HG03135 (cell line): ENCODE data around the gene SLC22A1.

Experiments
- ATAC-seq: cut with Tn5 transposase; IDR thresholded peaks from one replicate; pipeline ENCODE4 v1.9.1; 2021; ENCODE audit warnings: mild to moderate bottlenecking, moderate library complexity; ENCODE audit not compliant: unreplicated experiment

SLC22A1 gene

GRCh38 chr6:160167604-160168399 is 46.2 kb downstream of the SLC22A1 start:
- no peak for ATAC-seq

- ATAC-seq: no peak
Observed at GRCh38 chr6:160170018-160170680, 48.5 kb downstream of the SLC22A1 start.

DNA sequence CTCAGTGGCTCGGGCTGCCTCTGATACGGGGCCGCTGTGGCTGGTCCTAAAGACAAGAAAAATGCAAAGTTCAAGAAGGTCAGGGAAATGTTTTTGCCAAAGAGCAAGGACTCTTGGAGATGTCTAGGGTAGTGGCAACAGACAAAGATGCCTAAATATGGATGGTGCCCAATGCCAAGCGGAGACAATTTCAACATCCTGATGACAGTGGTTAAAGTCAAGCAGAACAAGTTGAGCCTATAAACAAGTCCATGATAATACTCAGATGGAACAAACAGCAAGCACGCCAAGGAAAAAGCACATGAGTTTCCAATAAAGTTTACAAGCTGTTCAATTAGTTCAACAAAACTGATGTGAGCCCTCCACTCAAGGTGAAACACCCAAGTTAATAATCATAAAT is 51.1 kb downstream of the SLC22A1 start:
- no peak for ATAC-seq

GRCh38 chr6:160173806-160174527 is 52.4 kb downstream of the SLC22A1 start:
- ATAC-seq: no peak

DNA sequence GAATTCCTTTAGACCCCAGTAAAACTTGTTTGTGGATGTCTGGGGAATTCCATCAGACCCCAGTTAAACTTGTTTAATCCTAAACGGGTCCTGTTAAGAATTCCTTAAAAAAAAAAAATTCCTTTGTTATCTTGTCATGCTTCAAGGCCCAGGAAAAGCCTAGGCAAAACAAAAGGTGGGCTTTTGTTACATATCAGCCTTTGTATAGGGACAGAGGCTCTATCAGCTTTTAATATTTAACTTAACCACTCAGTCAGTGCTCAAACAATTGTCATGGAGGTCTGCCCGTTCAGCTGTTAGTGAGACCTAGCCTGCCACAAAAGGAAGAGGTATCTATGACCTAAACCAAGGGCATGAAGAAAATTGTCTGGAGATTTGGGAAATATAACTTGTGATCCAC is 53.1 kb downstream of the SLC22A1 start:
- ATAC-seq: no peak

GRCh38 chr6:160177220-160177619 is 55.6 kb downstream of the SLC22A1 start:
- ATAC-seq: no peak

GRCh38 chr6:160178271-160178670 is 56.7 kb downstream of the SLC22A1 start:
- ATAC-seq: no peak

GRCh38 chr6:160180706-160181105 is 59.1 kb downstream of the SLC22A1 start:
- no peak for ATAC-seq

DNA sequence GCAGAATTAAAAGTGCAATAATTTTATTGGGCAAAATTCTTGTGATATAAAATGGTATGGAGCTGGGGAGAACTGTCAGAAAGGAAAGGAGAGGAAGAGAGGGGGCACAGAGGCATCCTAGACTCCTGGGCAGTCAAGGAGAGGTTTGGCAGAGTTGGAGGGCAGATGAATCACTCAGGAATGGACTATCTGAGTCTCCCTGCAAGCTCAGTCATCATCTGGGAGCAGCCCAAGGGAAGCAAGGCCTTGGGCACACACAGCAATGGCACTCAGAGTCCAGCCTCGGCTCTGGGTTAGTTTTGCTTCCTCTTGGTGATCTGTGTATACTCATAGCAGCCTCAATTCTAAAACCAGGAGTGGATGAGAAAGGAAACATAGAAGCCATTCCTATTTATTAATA is 67.2 kb downstream of the SLC22A1 start:
- no peak for ATAC-seq

DNA sequence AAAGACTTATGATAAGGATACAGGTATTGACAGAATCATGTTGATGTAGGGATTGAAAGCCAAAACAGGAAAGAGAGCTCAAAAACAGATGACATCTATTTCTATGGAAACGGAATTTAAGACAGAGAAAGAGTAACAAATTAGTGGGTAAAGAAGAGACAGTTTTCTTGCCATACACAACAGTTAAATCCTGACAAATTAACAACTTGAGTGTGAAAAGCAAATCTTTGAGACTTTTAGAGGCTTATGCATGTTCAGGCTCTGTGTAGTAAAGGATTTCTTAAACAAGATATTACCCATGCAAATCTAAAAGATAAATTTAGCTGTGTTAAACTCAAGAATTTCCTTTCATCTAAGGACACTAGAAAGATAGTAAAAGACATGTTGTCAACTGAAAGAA is 68.5 kb downstream of the SLC22A1 start:
- ATAC-seq: no peak

DNA sequence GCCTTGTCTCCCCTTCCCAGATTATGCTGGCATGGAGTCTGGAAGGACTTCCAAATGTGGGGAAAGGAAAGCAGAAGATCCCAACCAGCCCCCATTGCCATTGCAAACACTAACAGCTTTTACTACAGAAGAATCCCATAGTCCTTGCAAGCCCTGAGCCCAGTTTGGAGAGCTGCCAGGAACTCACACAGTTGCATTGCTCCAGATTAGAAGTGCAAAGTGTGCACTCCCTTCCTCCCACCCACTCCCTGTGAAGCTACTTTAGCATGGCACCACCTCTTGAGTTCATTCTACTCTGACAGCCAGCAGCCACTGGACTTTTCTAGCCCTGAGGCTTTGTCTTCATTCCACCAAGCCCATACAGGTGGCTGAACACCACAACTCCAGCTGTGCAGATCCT is 69.4 kb downstream of the SLC22A1 start:
- no peak for ATAC-seq

- no peak for ATAC-seq
Observed at GRCh38 chr6:160192840-160193239, 71.2 kb downstream of the SLC22A1 start.

DNA sequence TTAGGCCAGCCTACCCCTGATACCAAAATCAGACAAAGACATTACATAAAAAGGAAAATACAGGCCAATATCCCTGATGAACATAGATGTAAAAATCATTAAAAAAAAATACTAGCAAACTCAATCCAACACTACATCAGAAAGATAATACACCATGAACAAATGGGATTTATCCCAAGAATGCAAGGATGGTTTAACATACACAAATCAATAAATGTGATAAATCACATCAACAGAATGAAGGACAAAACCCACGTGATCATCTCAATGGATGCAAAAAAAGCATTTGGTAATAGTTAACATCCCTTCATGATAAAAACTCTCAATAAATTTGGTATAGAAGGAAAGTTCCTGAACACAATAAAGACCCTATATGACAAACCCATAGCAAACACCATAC is 73.2 kb downstream of the SLC22A1 start:
- no peak for ATAC-seq

GRCh38 chr6:160197662-160198061 is 76.0 kb downstream of the SLC22A1 start:
- no peak for ATAC-seq

DNA sequence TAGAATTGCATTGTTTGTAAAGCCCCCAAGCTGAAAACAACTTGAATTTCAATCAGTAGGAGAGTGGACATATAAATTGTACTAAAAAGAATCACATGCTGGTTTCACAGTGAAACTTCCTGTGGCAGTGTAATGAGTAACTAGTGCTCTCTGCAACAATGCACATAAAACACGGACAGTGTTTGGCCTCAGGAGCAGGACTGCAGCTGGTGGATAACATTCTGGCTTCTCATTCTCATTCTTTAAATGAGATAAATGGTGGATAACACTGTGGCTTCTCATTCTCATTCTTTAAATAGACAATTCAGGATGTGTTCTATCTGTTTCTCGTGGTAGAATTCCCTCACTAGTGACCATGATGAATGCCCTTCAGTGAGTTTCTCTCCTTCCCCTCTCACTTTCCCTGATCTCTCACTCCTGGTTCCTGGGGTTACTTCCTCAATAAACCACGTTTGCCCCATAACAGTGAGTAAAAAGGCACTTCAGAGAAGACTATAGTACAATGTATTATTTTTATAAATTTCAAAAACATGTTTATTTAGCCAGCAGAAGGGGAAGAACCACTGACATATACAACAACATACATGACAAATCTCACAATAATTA is 77.1 kb downstream of the SLC22A1 start:
- peak; percentile 91 for ATAC-seq

DNA sequence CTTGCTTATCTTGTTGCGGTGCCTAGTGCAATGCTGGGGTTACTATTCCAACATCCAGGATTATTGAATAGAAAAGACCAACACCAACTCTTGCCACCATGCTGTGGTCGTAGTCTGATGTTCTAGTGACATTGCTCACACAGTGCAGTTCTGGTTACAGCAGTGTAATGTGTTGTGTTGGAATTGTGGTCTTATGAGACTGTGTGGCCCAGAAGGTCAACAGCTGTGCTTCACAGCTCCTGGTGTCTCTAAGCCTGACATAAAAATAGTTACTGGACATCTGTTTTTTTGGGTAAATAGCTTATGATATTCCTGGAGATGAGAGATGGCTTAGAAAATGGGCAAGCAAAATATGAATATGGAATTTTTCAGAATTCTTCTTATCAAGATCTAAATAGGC is 79.4 kb downstream of the SLC22A1 start:
- no peak for ATAC-seq

DNA sequence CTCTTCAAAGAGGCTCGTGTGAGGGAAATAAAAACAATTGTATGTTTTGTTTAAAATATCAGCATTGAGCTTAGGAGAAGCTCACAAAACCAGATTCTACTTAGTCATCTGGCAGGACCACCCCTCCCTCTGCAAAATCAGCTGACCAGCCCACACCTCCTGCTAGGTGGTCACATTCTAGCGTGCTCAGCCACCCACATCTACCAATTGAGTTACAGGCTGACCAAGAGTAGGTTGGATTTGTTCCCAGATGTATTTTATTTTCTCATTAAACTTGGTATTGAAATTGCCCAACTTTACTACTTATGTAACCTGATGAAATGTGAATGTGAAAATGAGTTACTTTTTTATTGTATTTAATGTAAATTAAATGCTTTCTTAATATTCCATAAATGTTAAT is 80.8 kb downstream of the SLC22A1 start:
- no peak for ATAC-seq

- no peak for ATAC-seq
Observed at GRCh38 chr6:160203076-160203475, 81.5 kb downstream of the SLC22A1 start.

DNA sequence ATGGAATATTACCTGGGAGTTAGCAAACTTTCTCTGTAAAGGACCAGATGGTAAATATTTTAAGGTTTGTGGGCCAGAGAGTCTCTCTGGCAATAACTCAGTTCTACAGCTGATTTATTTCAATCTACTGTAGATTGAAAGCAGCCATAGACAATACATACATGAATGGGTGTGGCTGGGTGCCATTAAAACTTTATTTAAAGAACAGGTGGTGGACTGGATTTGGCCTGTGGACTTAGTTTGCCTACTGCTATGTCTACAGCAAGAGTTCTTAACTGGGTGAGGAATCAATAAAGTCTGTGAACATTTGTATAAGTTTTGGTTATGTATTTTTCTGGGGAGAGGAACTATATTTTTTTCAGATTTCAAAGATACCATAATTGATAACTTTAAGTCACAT is 81.9 kb downstream of the SLC22A1 start:
- no peak for ATAC-seq

DNA sequence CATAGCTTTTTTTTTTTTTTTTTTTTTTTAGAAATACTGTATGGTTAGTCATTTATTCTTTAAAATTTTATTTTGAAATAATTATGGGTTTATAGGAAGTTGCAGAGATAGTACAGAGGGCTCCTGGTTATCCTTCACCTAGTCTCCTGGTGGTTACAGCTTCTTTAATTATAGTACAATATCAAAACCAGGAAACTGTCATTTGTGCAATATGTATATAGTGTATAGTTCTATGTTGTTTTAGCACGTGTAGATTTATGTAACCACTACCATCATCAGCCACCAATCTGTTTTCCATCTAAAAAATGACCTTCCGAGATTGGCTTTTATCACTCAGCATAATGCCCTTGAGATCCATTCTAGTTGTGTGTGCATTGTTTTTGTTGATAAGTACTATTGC is 82.3 kb downstream of the SLC22A1 start:
- ATAC-seq: no peak

- no peak for ATAC-seq
Observed at GRCh38 chr6:160204710-160205109, 83.1 kb downstream of the SLC22A1 start.

DNA sequence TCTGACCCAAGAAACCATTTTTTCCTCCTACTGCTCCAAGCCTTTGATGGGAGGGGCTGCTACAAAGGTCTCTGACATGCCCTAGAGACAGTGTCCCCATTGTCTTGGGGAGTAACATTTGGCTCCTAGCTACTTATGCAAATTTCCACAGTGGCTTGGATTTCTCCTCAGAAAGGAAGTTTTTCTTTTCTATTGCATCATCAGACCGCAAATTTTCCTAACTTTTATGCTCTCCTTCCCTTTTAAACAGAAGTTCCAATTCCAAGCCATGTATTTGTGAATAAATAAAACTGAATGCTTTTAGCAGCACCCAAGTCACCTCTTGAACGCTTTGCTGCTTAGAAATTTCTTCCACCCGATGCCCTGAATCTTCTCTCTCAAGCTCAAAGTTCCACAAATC is 86.0 kb downstream of the SLC22A1 start:
- ATAC-seq: no peak
